GM23338 (cell line): ENCODE data around the gene GRIN3B. TPM values are rescaled to one million over a fixed set of nuclear protein-coding genes. Genes with fewer than 3 reads are reported as not detected.

Experiments used
- ATAC-seq: fragments of 200-7000 bp; cut with Tn5 transposase; 3 replicates; pipeline ENCODE4 v1.9.1; 2020
- DNase-seq: peaks from one replicate; pipeline ENCODE4 v3.0.0-alpha.2; 2015; ENCODE audit warnings: low spot score
- H2AFZ ChIP-seq: fragments of 200-600 bp; sonication (generic); 2 replicates; pipeline ENCODE4 v1.8.0; 2016; ENCODE audit warnings: antibody characterized with exemption, mild to moderate bottlenecking, moderate library complexity
- H3F3A ChIP-seq: fragments of 200-600 bp; sonication (generic); replicated peaks from 2 replicates; pipeline ENCODE4 v1.8.0; 2017; ENCODE audit warnings: antibody characterized with exemption, mixed run types, low read depth
- H3K27ac ChIP-seq: fragments of 200-600 bp; sonication (generic); 2 replicates; pipeline ENCODE4 v1.6.1; 2016; ENCODE audit warnings: low read depth
- H3K27me3 ChIP-seq: fragments of 200-600 bp; sonication (generic); 2 replicates; pipeline ENCODE4 v1.8.0; 2016; ENCODE audit warnings: mild to moderate bottlenecking, mixed run types, moderate library complexity; ENCODE audit not compliant: insufficient read depth
- H3K36me3 ChIP-seq: fragments of 200-600 bp; sonication (generic); 2 replicates; pipeline ENCODE4 v1.8.0; 2016; ENCODE audit warnings: mild to moderate bottlenecking; ENCODE audit not compliant: insufficient read depth
- H3K4me1 ChIP-seq: fragments of 200-600 bp; sonication (generic); 2 replicates; pipeline ENCODE4 v1.8.0; 2016; ENCODE audit warnings: mild to moderate bottlenecking, moderate library complexity; ENCODE audit not compliant: insufficient read depth
- H3K4me2 ChIP-seq: fragments of 200-600 bp; sonication (generic); 2 replicates; pipeline ENCODE4 v1.7.1; 2017; ENCODE audit warnings: mixed run types
- H3K4me3 ChIP-seq: fragments of 200-600 bp; sonication (generic); 2 replicates; pipeline ENCODE4 v1.6.1; 2016; ENCODE audit warnings: mixed run types
- H3K79me2 ChIP-seq: fragments of 200-600 bp; sonication (generic); replicated peaks from 2 replicates; pipeline ENCODE4 v1.8.0; 2017; ENCODE audit warnings: mild to moderate bottlenecking; ENCODE audit not compliant: insufficient read depth
- H3K9me2 ChIP-seq: fragments of 200-600 bp; sonication (generic); 2 replicates; pipeline ENCODE4 v1.8.0; 2017; ENCODE audit not compliant: insufficient read depth
- H4K20me1 ChIP-seq: fragments of 200-600 bp; sonication (generic); replicated peaks from 2 replicates; pipeline ENCODE4 v1.8.0; 2017; ENCODE audit warnings: mild to moderate bottlenecking; ENCODE audit not compliant: insufficient read depth
- H3K27ac Mint-ChIP-seq: 2 replicates; pipeline ENCODE4 v1.8.0; 2020; ENCODE audit warnings: inconsistent platforms, mild to moderate bottlenecking, moderate library complexity, mixed read lengths
- H3K27me3 Mint-ChIP-seq: 3 replicates; pipeline ENCODE4 v1.8.0; 2022; ENCODE audit warnings: low read depth, mild to moderate bottlenecking, moderate library complexity, mixed read lengths, inconsistent platforms; ENCODE audit not compliant: insufficient read depth, poor library complexity
- H3K36me3 Mint-ChIP-seq: 3 replicates; pipeline ENCODE4 v1.8.0; 2021; ENCODE audit warnings: low read depth, mild to moderate bottlenecking, inconsistent platforms, moderate library complexity, mixed read lengths
- H3K4me1 Mint-ChIP-seq: 3 replicates; pipeline ENCODE4 v1.8.0; 2020; ENCODE audit warnings: mild to moderate bottlenecking, inconsistent platforms, mixed read lengths
- H3K4me3 Mint-ChIP-seq: 3 replicates; pipeline ENCODE4 v1.8.0; 2021; ENCODE audit warnings: moderate library complexity, mild to moderate bottlenecking, inconsistent platforms, mixed read lengths
- H3K9me3 Mint-ChIP-seq: 3 replicates; pipeline ENCODE4 v1.8.0; 2020; ENCODE audit warnings: moderate library complexity, mild to moderate bottlenecking, inconsistent platforms, mixed read lengths
- CREB1 ChIP-seq: fragments of 250-450 bp; sonication (Bioruptor Pico); IDR thresholded peaks from 2 replicates; pipeline ENCODE4 v1.5.0; 2020; ENCODE audit warnings: low read depth, mild to moderate bottlenecking, moderate library complexity
- CTCF ChIP-seq, 2 experiments: fragments of 200-600 bp in 1 of 2; sonication (generic) in 1 of 2; conservative IDR thresholded peaks; 2 replicates each; pipeline versions ENCODE4 v1.5.1 to v1.6.1; 2016 to 2017; ENCODE audit warnings: antibody characterized with exemption in 2 of 2, low read depth in 2 of 2, mild to moderate bottlenecking in 2 of 2, moderate library complexity in 1 of 2
- EZH2 ChIP-seq: fragments of 200-600 bp; sonication (generic); IDR thresholded peaks from one replicate; pipeline ENCODE4 v1.8.0; 2017; ENCODE audit warnings: antibody characterized with exemption, mild to moderate bottlenecking, low read depth; ENCODE audit not compliant: unreplicated experiment
- EZH2phosphoT487 ChIP-seq: fragments of 200-600 bp; sonication (generic); IDR thresholded peaks from one replicate; pipeline ENCODE4 v1.8.1; 2018; ENCODE audit warnings: antibody characterized with exemption; ENCODE audit not compliant: unreplicated experiment
- JUNB ChIP-seq: IDR thresholded peaks from one replicate; pipeline ENCODE4 v1.6.1; 2016; ENCODE audit warnings: antibody characterized with exemption; ENCODE audit not compliant: unreplicated experiment
- NANOG ChIP-seq: IDR thresholded peaks from 2 replicates; pipeline ENCODE4 v1.6.1; 2016; ENCODE audit warnings: antibody characterized with exemption, borderline replicate concordance
- POLR2AphosphoS5 ChIP-seq: IDR thresholded peaks from 2 replicates; pipeline ENCODE4 v1.6.1; 2016; ENCODE audit warnings: antibody characterized with exemption, low read depth
- STAT1 ChIP-seq: IDR thresholded peaks from one replicate; pipeline ENCODE4 v1.6.1; 2016; ENCODE audit warnings: antibody characterized with exemption; ENCODE audit not compliant: unreplicated experiment
- ZNF114 ChIP-seq: fragments of 250-450 bp; sonication (Bioruptor Pico); IDR thresholded peaks from 2 replicates; pipeline ENCODE4 v1.5.0; 2020; ENCODE audit warnings: mild to moderate bottlenecking, moderate library complexity
- ZNF331 ChIP-seq: fragments of 250-450 bp; sonication (Bioruptor Pico); IDR thresholded peaks from 2 replicates; pipeline ENCODE4 v1.5.0; 2020; ENCODE audit warnings: low read depth, mild to moderate bottlenecking, moderate library complexity
- polyA plus RNA-seq: library from polyadenylated mRNA; unstranded; fragments of >200 nt; fragmentation: Nextera tagmentation; extraction: Ambion mirVana; gene quantifications from 2 replicates; pipeline ENCODE4 v1.2.1, GENCODE V29; 2016
- total RNA-seq: library from RNA; depleted of rRNA; stranded (reverse); fragments of >200 nt; shearing (Covaris generic); gene quantifications from 2 replicates; pipeline ENCODE4 v1.2.3, GENCODE V29; 2014
- TF ChIP-seq, protein P1 (sequence below): fragments of 250-450 bp; sonication (Bioruptor Pico); IDR thresholded peaks from 2 replicates; pipeline ENCODE4 v1.5.0; 2020; ENCODE audit warnings: mild to moderate bottlenecking, moderate library complexity
- TF ChIP-seq, protein P2 (sequence below): IDR thresholded peaks from 2 replicates; pipeline ENCODE4 v1.6.1; 2016; ENCODE audit warnings: antibody characterized with exemption
- TF ChIP-seq, protein P3 (sequence below): IDR thresholded peaks from one replicate; pipeline ENCODE4 v1.6.1; 2018; ENCODE audit warnings: antibody characterized with exemption; ENCODE audit not compliant: unreplicated experiment

The GRIN3B gene
- total and polyA plus RNA-seq, 2 experiments from 2014 or later: 0.11 to 2.8 TPM

DNA sequence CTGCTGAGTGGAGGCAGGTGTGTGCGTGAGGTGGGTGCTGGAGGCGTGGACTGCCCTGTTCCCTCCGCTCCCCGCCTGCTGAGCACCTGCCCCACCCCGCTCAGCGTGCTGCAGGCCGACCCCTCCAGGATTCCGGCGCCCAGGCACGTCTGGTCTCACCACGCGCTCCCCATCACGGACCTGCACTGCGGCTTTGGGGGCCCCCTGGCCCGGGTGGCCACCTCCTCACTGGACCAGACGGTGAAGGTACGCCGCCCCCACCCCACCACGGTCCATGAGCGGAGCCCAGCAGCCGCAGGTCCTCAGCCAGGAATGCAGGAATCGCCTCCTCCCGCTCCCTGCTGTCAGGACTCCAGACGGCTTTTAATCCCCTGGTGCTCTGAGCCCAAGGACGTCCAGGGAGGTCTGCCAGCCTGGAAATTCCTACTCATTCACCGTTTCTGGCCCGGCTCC, 10.1 kb upstream of the GRIN3B start:
- ATAC-seq: no peak
- Histone ChIP-seq H3K9me2 (no peaks in the 10 kb centered on the region), H4K20me1 (no peaks in the 10 kb centered on the region; the same call in 1 of the 2 replicates), H3K4me3 (no peak overlapping the region), H3K27ac (no peak overlapping the region), H3F3A (peaks cover 25% of the 10 kb centered on the region), H3K27me3 (no peaks in the 10 kb centered on the region), H3K4me1 (no peaks in the 10 kb centered on the region), H3K36me3 (peaks cover 5% of the 10 kb centered on the region; the same call in 1 of the 2 replicates), H3K4me2 (no peak overlapping the region), H3K79me2 (peaks cover 4% of the 10 kb centered on the region), H2AFZ (no peak overlapping the region)
- Mint-ChIP-seq H3K36me3 (peaks cover 43% of the 10 kb centered on the region), H3K27me3 (peaks cover 9% of the 10 kb centered on the region), H3K27ac (no peak overlapping the region), H3K4me1 (peaks cover 6% of the 10 kb centered on the region; the same call in 2 of the 3 replicates), H3K9me3 (no peaks in the 10 kb centered on the region), H3K4me3 (no peak overlapping the region; the same call in 2 of the 3 replicates)
- DNase-seq: no peak
- TF ChIP-seq, protein P1, sequence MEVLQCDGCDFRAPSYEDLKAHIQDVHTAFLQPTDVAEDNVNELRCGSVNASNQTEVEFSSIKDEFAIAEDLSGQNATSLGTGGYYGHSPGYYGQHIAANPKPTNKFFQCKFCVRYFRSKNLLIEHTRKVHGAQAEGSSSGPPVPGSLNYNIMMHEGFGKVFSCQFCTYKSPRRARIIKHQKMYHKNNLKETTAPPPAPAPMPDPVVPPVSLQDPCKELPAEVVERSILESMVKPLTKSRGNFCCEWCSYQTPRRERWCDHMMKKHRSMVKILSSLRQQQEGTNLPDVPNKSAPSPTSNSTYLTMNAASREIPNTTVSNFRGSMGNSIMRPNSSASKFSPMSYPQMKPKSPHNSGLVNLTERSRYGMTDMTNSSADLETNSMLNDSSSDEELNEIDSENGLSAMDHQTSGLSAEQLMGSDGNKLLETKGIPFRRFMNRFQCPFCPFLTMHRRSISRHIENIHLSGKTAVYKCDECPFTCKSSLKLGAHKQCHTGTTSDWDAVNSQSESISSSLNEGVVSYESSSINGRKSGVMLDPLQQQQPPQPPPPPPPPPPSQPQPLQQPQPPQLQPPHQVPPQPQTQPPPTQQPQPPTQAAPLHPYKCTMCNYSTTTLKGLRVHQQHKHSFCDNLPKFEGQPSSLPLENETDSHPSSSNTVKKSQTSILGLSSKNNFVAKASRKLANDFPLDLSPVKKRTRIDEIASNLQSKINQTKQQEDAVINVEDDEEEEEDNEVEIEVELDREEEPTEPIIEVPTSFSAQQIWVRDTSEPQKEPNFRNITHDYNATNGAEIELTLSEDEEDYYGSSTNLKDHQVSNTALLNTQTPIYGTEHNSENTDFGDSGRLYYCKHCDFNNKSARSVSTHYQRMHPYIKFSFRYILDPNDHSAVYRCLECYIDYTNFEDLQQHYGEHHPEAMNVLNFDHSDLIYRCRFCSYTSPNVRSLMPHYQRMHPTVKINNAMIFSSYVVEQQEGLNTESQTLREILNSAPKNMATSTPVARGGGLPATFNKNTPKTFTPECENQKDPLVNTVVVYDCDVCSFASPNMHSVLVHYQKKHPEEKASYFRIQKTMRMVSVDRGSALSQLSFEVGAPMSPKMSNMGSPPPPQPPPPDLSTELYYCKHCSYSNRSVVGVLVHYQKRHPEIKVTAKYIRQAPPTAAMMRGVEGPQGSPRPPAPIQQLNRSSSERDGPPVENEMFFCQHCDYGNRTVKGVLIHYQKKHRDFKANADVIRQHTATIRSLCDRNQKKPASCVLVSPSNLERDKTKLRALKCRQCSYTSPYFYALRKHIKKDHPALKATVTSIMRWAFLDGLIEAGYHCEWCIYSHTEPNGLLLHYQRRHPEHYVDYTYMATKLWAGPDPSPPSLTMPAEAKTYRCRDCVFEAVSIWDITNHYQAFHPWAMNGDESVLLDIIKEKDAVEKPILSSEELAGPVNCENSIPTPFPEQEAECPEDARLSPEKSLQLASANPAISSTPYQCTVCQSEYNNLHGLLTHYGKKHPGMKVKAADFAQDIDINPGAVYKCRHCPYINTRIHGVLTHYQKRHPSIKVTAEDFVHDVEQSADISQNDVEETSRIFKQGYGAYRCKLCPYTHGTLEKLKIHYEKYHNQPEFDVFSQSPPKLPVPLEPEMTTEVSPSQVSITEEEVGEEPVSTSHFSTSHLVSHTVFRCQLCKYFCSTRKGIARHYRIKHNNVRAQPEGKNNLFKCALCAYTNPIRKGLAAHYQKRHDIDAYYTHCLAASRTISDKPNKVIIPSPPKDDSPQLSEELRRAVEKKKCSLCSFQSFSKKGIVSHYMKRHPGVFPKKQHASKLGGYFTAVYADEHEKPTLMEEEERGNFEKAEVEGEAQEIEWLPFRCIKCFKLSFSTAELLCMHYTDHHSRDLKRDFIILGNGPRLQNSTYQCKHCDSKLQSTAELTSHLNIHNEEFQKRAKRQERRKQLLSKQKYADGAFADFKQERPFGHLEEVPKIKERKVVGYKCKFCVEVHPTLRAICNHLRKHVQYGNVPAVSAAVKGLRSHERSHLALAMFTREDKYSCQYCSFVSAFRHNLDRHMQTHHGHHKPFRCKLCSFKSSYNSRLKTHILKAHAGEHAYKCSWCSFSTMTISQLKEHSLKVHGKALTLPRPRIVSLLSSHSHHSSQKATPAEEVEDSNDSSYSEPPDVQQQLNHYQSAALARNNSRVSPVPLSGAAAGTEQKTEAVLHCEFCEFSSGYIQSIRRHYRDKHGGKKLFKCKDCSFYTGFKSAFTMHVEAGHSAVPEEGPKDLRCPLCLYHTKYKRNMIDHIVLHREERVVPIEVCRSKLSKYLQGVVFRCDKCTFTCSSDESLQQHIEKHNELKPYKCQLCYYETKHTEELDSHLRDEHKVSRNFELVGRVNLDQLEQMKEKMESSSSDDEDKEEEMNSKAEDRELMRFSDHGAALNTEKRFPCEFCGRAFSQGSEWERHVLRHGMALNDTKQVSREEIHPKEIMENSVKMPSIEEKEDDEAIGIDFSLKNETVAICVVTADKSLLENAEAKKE (CRISPR knock-in tag): no peak
- no peak for TF ChIP-seq ZNF331 (CRISPR knock-in tag)
- TF ChIP-seq, protein P2, sequence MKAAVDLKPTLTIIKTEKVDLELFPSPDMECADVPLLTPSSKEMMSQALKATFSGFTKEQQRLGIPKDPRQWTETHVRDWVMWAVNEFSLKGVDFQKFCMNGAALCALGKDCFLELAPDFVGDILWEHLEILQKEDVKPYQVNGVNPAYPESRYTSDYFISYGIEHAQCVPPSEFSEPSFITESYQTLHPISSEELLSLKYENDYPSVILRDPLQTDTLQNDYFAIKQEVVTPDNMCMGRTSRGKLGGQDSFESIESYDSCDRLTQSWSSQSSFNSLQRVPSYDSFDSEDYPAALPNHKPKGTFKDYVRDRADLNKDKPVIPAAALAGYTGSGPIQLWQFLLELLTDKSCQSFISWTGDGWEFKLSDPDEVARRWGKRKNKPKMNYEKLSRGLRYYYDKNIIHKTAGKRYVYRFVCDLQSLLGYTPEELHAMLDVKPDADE: no peak
- no peak for TF ChIP-seq ZNF114
- no peak for TF ChIP-seq JUNB
- no peak for TF ChIP-seq CREB1 (CRISPR knock-in tag)
- no peak for TF ChIP-seq CTCF (conservative IDR thresholded peaks at IDR 0.05; ENCODE audit: low read depth in 2 of 2)
- no peak for TF ChIP-seq STAT1
- no peak for TF ChIP-seq EZH2
- no peak for TF ChIP-seq POLR2AphosphoS5
- no peak for TF ChIP-seq NANOG
- no peak for TF ChIP-seq EZH2phosphoT487
- TF ChIP-seq, protein P3, sequence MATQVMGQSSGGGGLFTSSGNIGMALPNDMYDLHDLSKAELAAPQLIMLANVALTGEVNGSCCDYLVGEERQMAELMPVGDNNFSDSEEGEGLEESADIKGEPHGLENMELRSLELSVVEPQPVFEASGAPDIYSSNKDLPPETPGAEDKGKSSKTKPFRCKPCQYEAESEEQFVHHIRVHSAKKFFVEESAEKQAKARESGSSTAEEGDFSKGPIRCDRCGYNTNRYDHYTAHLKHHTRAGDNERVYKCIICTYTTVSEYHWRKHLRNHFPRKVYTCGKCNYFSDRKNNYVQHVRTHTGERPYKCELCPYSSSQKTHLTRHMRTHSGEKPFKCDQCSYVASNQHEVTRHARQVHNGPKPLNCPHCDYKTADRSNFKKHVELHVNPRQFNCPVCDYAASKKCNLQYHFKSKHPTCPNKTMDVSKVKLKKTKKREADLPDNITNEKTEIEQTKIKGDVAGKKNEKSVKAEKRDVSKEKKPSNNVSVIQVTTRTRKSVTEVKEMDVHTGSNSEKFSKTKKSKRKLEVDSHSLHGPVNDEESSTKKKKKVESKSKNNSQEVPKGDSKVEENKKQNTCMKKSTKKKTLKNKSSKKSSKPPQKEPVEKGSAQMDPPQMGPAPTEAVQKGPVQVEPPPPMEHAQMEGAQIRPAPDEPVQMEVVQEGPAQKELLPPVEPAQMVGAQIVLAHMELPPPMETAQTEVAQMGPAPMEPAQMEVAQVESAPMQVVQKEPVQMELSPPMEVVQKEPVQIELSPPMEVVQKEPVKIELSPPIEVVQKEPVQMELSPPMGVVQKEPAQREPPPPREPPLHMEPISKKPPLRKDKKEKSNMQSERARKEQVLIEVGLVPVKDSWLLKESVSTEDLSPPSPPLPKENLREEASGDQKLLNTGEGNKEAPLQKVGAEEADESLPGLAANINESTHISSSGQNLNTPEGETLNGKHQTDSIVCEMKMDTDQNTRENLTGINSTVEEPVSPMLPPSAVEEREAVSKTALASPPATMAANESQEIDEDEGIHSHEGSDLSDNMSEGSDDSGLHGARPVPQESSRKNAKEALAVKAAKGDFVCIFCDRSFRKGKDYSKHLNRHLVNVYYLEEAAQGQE: no peak
